Astrocyte of the hippocampus (primary cell): ENCODE data around the gene ZNG1F.
"Not testable (repeated sequence)": the region's sequence is repeated elsewhere in the genome, so short reads cannot be mapped to it uniquely, and the experiment has no call there.

Experiments
- DNase-seq: peaks from one replicate; pipeline ENCODE4 v3.0.0; 2011; ENCODE audit warnings: low read depth, low spot score

Gene ZNG1F

GRCh38 chr9:41189217-41189616 is at the start of gene ZNG1F:
Gene ZNG1F, minus strand, starts transcription at chr9:41189317. Its CDS starts 59 bp downstream, at chr9:41189258.
- DNase-seq: not testable (repeated sequence)

GRCh38 chr9:41237110-41237749 is 48.1 kb upstream of the ZNG1F start:
- DNase-seq: peak; percentile 20

- DNase-seq: not testable (repeated sequence)
Observed at GRCh38 chr9:41236486-41237109, 47.5 kb upstream of the ZNG1F start.

- DNase-seq: peak; percentile 34
Observed at GRCh38 chr9:41234811-41235805, 46.0 kb upstream of the ZNG1F start.

DNA sequence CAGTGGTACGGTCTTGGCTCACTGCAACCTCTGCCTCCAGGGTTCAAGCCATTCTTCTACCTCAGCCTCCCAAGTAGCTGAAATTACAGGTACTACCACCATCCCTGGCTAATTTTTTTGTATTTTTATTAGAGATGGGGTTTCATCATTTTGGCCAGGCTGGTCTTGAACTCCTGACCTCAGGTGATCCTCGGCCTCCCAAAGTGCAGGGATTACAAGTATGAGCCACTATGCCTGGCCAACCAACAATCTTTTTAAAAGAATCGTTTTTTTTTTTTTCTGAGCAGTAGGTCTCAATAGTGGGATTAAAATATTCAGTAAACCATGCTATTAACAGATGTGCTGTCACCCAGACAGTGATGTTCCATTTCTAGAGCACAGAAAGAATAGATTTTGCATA is 45.1 kb upstream of the ZNG1F start:
- not testable (repeated sequence) for DNase-seq

DNA sequence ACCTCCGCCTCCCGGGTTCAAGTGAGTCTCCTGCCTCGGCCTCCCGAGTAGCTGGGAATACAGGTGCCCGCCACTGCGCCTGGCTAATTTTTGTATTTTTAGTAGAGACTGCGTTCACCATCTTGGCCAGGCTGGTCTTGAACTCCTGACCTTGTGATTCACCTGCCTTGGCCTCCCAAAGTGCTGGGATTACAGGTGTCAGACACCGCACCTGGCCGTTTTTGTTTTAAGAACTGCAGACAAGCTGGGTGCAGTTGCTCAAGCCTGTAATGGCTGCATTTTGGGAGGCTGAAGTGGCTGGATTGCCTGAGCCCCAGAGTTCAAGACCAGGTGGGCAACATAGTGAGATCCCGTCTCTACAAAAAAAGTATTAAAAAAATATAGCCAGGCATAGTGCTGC is 43.2 kb upstream of the ZNG1F start:
- DNase-seq: peak; percentile 1

DNA sequence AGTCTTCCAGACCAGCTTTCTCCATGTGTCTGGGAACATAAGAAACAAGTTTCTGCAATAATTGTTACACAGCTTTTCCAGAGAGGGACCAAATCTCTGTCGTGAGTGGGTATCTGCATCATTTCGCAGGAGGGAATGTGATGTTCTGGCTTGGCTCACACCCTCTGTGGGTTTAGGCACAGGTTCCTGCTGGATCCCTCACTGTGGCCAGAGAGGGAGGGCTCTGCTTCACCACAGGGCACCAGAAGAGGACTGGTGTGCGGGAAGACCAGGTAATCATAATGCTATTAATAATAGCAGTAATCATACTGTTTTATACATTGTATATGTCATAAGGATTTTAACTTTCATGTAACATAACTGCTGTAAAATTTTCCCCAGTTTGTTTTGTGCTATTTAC is 41.3 kb upstream of the ZNG1F start:
- peak; percentile 18 for DNase-seq

- DNase-seq: peak; percentile 19
Observed at GRCh38 chr9:41229408-41230401, 40.6 kb upstream of the ZNG1F start.

DNA sequence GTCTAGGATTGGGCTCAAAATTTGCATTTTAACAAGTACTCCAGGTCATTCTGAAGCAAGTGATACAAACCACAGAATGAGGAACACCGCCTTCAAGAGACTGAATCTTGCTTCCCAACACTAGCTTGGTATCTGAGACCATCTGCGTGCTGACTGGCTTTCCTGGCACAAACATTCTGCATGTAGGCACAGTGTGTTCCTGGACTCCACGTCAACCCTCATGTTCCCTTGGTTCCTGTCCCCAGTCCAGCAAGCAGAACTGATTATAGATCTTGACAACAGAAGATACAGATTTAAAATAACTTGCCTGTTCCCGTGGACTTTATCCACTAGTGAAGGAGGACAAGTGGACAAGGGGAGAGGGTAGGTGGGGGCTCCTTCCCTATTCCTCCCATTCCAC is 30.7 kb upstream of the ZNG1F start:
- DNase-seq: not testable (repeated sequence)

DNA sequence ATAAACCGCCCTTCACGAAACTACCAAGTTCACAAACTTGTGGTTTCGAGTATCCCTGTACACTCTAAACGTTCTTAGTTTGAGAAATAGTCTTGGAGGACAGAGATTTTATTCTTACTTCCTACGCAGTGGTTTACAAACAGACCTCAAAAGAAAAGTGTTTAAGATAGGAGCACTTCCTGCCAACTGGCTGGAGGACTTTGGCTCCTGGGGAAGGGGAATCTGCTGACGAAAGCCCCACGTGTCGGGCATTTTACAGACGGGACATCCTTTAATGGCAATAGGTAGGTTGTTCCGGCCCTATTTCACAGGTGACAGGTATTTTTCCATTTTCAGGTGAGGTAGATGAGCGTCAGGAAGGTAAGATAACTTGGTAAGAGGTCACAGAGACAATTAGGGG is 678 bp downstream of the ZNG1F start:
- DNase-seq: not testable (repeated sequence)

- DNase-seq: peak; percentile 0
Observed at GRCh38 chr9:41174994-41175393, 14.1 kb downstream of the ZNG1F start.

GRCh38 chr9:41150116-41150515 is 39.0 kb downstream of the ZNG1F start:
- not testable (repeated sequence) for DNase-seq

- not testable (repeated sequence) for DNase-seq
Observed at GRCh38 chr9:41141878-41142277, 47.2 kb downstream of the ZNG1F start.

- DNase-seq: not testable (repeated sequence)
Observed at GRCh38 chr9:41128581-41128980, 60.5 kb downstream of the ZNG1F start, which contains the start of gene FOXD4L6. Gene FOXD4L6, minus strand, starts transcription at chr9:41128681. Its CDS starts 298 bp downstream, at chr9:41128383.

GRCh38 chr9:41126746-41127446 is 62.2 kb downstream of the ZNG1F start:
- DNase-seq: not testable (repeated sequence)

GRCh38 chr9:41125936-41126335 is 63.2 kb downstream of the ZNG1F start:
- DNase-seq: not testable (repeated sequence)

GRCh38 chr9:41125109-41125658 is 63.9 kb downstream of the ZNG1F start:
- DNase-seq: not testable (repeated sequence)

- not testable (repeated sequence) for DNase-seq
Observed at GRCh38 chr9:41124250-41125108, 64.6 kb downstream of the ZNG1F start.

- DNase-seq: not testable (repeated sequence)
Observed at GRCh38 chr9:41123812-41124211, 65.3 kb downstream of the ZNG1F start.
